Measurements from ENCODE around the gene ASCL5. TPM values are rescaled to one million over a fixed set of nuclear protein-coding genes. Genes with fewer than 3 reads are reported as not detected.

The ASCL5 gene
- total RNA-seq, 1 donor: not detected

- H3K4me3 ChIP-seq (ENCODE audit: low read depth, low read length): no peak overlapping the region
- no peak for DNase-seq (ENCODE audit: low read depth)
- TF ChIP-seq, protein P1, sequence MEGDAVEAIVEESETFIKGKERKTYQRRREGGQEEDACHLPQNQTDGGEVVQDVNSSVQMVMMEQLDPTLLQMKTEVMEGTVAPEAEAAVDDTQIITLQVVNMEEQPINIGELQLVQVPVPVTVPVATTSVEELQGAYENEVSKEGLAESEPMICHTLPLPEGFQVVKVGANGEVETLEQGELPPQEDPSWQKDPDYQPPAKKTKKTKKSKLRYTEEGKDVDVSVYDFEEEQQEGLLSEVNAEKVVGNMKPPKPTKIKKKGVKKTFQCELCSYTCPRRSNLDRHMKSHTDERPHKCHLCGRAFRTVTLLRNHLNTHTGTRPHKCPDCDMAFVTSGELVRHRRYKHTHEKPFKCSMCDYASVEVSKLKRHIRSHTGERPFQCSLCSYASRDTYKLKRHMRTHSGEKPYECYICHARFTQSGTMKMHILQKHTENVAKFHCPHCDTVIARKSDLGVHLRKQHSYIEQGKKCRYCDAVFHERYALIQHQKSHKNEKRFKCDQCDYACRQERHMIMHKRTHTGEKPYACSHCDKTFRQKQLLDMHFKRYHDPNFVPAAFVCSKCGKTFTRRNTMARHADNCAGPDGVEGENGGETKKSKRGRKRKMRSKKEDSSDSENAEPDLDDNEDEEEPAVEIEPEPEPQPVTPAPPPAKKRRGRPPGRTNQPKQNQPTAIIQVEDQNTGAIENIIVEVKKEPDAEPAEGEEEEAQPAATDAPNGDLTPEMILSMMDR (IDR thresholded peaks at IDR 0.05; ENCODE audit: insufficient read depth, low read depth, low read length): no peak
Measured at GRCh38 chr1:201144701-201145100, 17.7 kb upstream of the ASCL5 start.

DNA sequence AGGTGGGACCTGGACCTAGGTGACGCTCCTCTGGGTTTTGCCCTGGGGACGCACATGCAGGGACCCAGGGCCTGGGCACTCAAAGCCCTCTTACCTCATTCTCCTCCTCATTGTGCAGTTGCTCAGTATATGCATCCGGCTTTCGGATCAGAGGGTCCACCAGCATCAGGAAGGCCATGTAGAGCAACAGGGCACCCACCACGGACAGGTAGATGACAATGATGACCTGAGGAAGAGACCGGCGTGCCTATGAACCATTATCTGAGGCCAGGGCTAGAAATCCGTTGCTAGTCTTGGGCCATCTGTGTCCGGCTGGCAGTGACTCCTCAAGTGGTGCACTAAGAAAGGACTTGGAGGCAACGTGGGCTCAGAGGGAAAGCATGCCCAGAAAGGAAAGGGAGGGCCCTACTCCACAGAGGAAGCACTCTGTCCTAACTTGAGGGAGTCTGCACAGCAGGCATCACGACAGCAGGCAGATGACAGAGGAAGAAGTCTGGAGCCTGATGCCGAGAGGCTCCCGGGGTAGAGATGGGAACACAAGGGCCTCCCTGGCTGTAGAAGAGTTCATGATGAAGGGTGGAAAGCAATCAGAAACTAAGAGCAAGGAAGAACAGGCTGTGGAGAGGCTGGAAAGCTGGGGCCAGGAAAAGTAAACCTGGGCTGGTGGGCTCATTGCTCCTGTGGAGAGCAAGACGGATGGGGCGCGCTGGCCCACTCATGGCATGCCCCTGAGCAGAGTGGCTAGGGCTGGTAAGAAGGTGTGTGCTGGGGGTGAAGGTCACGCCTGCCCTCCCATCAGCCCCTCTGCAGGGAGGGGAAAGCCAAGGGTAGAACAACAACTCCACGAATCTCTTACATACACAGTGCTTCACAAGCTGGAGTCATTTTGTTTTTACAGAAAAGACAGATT, 17.0 kb upstream of the ASCL5 start:
- H3K4me3 ChIP-seq (ENCODE audit: low read depth, low read length): no peak overlapping the region
- DNase-seq (ENCODE audit: low read depth): no peak
- TF ChIP-seq, protein P1 (IDR thresholded peaks at IDR 0.05; ENCODE audit: insufficient read depth, low read depth, low read length): no peak

GRCh38 chr1:201142849-201143725, 16.1 kb upstream of the ASCL5 start:
- no peak overlapping the region for H3K4me3 ChIP-seq (ENCODE audit: low read depth, low read length)
- TF ChIP-seq, protein P1 (IDR thresholded peaks at IDR 0.05; ENCODE audit: insufficient read depth, low read depth, low read length): no peak
- no peak for DNase-seq (ENCODE audit: low read depth)

DNA sequence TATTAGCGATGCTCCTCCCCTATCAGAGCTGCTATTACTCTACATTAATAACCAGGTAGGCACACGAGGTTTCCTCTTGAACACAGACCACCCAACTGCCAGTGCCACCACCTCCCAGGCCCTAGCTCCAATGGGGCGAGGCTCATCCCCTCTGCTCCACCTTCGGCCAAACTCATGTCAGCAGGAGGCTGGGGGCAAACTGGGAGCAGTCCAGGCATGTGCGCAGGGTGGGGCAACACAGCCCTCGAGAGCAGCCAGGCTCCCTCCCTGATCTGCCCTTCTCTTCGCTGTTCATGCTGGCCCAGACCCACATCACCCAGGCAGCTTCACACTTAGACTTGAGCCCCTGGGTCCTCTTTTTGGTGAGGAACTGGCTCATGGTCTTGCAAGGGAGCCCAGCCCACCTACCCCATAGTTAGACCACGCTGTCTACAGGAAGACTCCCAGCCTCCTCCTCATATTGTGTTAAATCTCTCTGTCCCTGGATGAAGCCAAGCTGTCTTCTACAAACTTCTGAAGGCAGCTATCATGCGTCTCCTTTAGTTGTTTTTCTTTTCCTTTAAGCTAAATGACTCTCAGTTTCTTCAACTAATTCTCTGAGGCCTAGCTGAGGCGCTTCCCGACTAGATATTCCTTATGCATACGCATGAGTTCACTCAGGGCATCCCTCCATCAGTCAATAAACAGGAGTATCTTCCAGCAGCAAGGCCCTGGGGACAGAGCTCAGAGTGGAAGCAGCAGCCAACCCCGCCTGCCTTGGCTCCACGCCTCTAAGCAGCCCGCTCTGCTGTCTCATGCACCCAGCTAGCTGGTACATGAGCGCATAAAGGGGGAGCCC, 15.2 kb upstream of the ASCL5 start:
- DNase-seq (ENCODE audit: low read depth): no peak
- TF ChIP-seq, protein P1 (IDR thresholded peaks at IDR 0.05; ENCODE audit: insufficient read depth, low read depth, low read length): no peak

DNA sequence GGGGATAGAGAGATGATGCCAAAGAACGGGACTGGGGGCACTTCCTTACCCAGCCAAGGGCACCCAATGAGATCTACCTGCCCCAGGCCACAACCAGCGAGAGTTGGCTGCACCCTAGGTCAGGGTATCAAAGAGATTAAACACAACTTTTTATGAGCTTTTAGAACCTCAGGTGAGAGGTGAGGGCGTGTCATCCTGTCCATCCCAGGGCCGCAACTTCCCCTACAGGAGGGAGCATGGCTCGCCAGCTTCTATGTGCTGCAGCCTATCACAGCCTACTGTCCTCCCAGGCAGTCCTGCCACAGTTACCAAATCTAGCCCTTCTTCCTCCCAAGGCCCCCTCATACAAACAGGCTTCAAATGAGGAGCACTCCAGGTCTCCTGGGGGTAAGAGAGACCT, 14.4 kb upstream of the ASCL5 start:
- DNase-seq (ENCODE audit: low read depth): no peak
- TF ChIP-seq, protein P1 (IDR thresholded peaks at IDR 0.05; ENCODE audit: insufficient read depth, low read depth, low read length): no peak
- H3K4me3 ChIP-seq (ENCODE audit: low read depth, low read length): no peak overlapping the region

More for the DNA sequence above, 15.2 kb upstream of the ASCL5 start:
- H3K4me3 ChIP-seq (ENCODE audit: low read depth, low read length): no peak overlapping the region

DNA sequence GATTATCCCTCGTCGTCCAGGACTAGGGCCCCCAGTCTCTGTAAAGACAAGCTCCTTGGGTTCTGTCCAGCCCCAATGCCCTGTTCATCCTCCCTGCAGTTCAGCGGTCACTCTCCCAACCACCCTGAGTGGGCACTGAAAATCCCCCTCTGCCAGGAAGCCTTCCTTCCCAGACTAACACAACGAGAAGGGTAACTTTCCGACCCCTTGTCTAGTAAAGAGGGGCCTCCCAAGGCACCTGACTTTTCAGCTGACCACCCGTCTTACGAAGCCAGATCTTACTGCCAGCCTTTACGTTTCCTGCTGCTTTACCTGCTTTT, 13.9 kb upstream of the ASCL5 start:
- no peak for DNase-seq (ENCODE audit: low read depth)
- TF ChIP-seq, protein P1 (IDR thresholded peaks at IDR 0.05; ENCODE audit: insufficient read depth, low read depth, low read length): no peak

More for the DNA sequence above, 13.9 kb upstream of the ASCL5 start:
- no peak overlapping the region for H3K4me3 ChIP-seq (ENCODE audit: low read depth, low read length)
